Endothelial cell of umbilical vein (primary cell): Measurements from ENCODE around the gene HLA-B. TPM values are rescaled to one million over a fixed set of nuclear protein-coding genes. Genes with fewer than 3 reads are reported as not detected.

ENCODE experiments used
- BruUV-seq: library from RNA; stranded (reverse); fragments of 400-500 nt; replicated peaks from 2 replicates; lab custom pipeline; 2021; lab: Mats Ljungman, UMichigan
- CTCF ChIA-PET: fragments of 300-600, 350-600 bp; sonication (Branson Sonifier 250); formaldehyde crosslinking; loops from one replicate; lab custom pipeline; 2021; ENCODE audit warnings: antibody characterized with exemption, inconsistent platforms; lab: Charles Lee
- POLR2A ChIA-PET: fragments of 300-600, 350-600 bp; sonication (Branson Sonifier 250); formaldehyde crosslinking; loops from one replicate; lab custom pipeline; 2021; ENCODE audit warnings: antibody characterized with exemption, inconsistent platforms; lab: Charles Lee
- DNase-seq: peaks from one replicate; pipeline ENCODE4 v3.0.0-alpha.2; 2011; ENCODE audit warnings: low read depth, low spot score
- FAIRE-seq: peaks from 2 replicates; lab custom pipeline; 2011; peaks lifted over from hg19 to GRCh38; lab: Jason Lieb, UNC
- H2AFZ ChIP-seq: 2 replicates; pipeline ENCODE4 v1.6.0; 2012; ENCODE audit warnings: low read depth, low read length, control low read depth, inconsistent platforms
- H3K27ac ChIP-seq: 2 replicates; pipeline ENCODE4 v1.5.1; 2011; ENCODE audit warnings: low read depth, mild to moderate bottlenecking, control low read depth, low read length, moderate library complexity; ENCODE audit not compliant: insufficient read depth
- H3K27me3 ChIP-seq, 2 experiments: 2 replicates each; pipeline versions ENCODE4 v1.6.0 to v1.6.1; 2011; ENCODE audit warnings: low read length in 2 of 2, mixed read lengths in 1 of 2; ENCODE audit not compliant: control insufficient read depth in 2 of 2, insufficient read depth in 2 of 2
- H3K36me3 ChIP-seq, 2 experiments: 2 replicates in 1 of 2; 3 replicates in 1 of 2; pipeline ENCODE4 v1.5.1; 2011; ENCODE audit warnings: low read length in 2 of 2, mild to moderate bottlenecking in 1 of 2, moderate library complexity in 1 of 2; ENCODE audit not compliant: control insufficient read depth in 2 of 2, insufficient read depth in 2 of 2; ENCODE audit errors: extremely low read depth in 1 of 2
- H3K4me1 ChIP-seq: 3 replicates; pipeline ENCODE4 v1.5.1; 2011; ENCODE audit warnings: mild to moderate bottlenecking, low read length; ENCODE audit not compliant: control insufficient read depth, insufficient read depth; ENCODE audit errors: extremely low read depth
- H3K4me2 ChIP-seq: 2 replicates; pipeline ENCODE4 v1.6.1; 2011; ENCODE audit warnings: low read length, control low read depth, mixed read lengths; ENCODE audit not compliant: insufficient read depth
- H3K4me3 ChIP-seq, 3 experiments: fragments of 200-600 bp in 1 of 3; sonication (generic), shearing (Covaris generic) in 1 of 3; replicated peaks in 1 of 3; 2 replicates each; pipeline ENCODE4 v1.5.1; 2011 to 2016; ENCODE audit warnings: control low read depth in 3 of 3, low read length in 3 of 3, mild to moderate bottlenecking in 2 of 3, inconsistent platforms in 1 of 3, low read depth in 1 of 3, moderate library complexity in 1 of 3; ENCODE audit not compliant: insufficient read depth in 1 of 3
- H3K79me2 ChIP-seq: 2 replicates; pipeline ENCODE4 v1.6.0; 2012; ENCODE audit warnings: low read length, inconsistent platforms; ENCODE audit not compliant: control insufficient read depth, insufficient read depth
- H3K9ac ChIP-seq: replicated peaks from 2 replicates; pipeline ENCODE3; 2011; ENCODE audit warnings: low read length, control low read depth; ENCODE audit not compliant: insufficient read depth; ENCODE audit errors: extremely low read depth
- H3K9me1 ChIP-seq: replicated peaks from 3 replicates; pipeline ENCODE4 v1.6.0; 2011; ENCODE audit warnings: mild to moderate bottlenecking, low read length; ENCODE audit not compliant: control insufficient read depth, insufficient read depth; ENCODE audit errors: extremely low read depth
- H3K9me3 ChIP-seq: replicated peaks from 2 replicates; pipeline ENCODE4 v1.5.1; 2012; ENCODE audit warnings: low read length, inconsistent platforms; ENCODE audit not compliant: control insufficient read depth, insufficient read depth
- H4K20me1 ChIP-seq: replicated peaks from 2 replicates; pipeline ENCODE3; 2011; ENCODE audit warnings: mild to moderate bottlenecking, low read length; ENCODE audit not compliant: control insufficient read depth, insufficient read depth; ENCODE audit errors: extremely low read depth
- EZH2 ChIP-seq: IDR thresholded peaks from 2 replicates; pipeline ENCODE4 v1.6.1; 2012; ENCODE audit warnings: borderline replicate concordance, low read depth, mild to moderate bottlenecking, moderate library complexity, low read length, inconsistent platforms; ENCODE audit not compliant: severe bottlenecking
- FOS ChIP-seq: IDR thresholded peaks from 2 replicates; pipeline ENCODE4 v1.6.1; 2011; ENCODE audit warnings: mild to moderate bottlenecking, low read length, moderate library complexity, borderline replicate concordance; ENCODE audit not compliant: insufficient read depth
- GATA2 ChIP-seq: IDR thresholded peaks from 2 replicates; pipeline ENCODE4 v1.7.0; 2011; ENCODE audit warnings: low read depth, mild to moderate bottlenecking, moderate library complexity, mixed read lengths, low read length; ENCODE audit not compliant: insufficient read length, insufficient read depth
- JUN ChIP-seq: IDR thresholded peaks from 2 replicates; pipeline ENCODE4 v1.6.1; 2011; ENCODE audit warnings: borderline replicate concordance, low read depth; ENCODE audit not compliant: insufficient read length, insufficient read depth
- MYC ChIP-seq: IDR thresholded peaks from one replicate; pipeline ENCODE4 v1.6.1; 2011; ENCODE audit warnings: mild to moderate bottlenecking, low read depth, low read length
- POLR2A ChIP-seq: IDR thresholded peaks from 2 replicates; pipeline ENCODE4 v1.6.1; 2012; ENCODE audit warnings: low read depth, mild to moderate bottlenecking, control low read depth, low read length
- POLR2AphosphoS5 ChIP-seq: IDR thresholded peaks from 2 replicates; pipeline ENCODE4 v1.6.1; 2012; ENCODE audit warnings: low read depth, mild to moderate bottlenecking, control low read depth, low read length, moderate library complexity; ENCODE audit not compliant: insufficient read depth
- dilution Hi-C: fragments of 300-500 bp; cut with MboI; formaldehyde crosslinking; loops from one replicate; pipeline ENCODE4 v1.15.0; 2019; ENCODE audit warnings: low sequenced_read_pairs; ENCODE audit not compliant: extremely low pct_ligation_motif_present
- intact Hi-C: fragments of 100-400 bp; cut with micrococcal nuclease; formaldehyde crosslinking; loops from one replicate; pipeline ENCODE4 v1.10.0; 2022
- polyA plus RNA-seq, 4 experiments: library from polyadenylated mRNA; depleted of rRNA in 3 of 4; stranded (reverse) in 3 of 4; unstranded in 1 of 4; fragments of >200 nt; gene quantifications; 2 replicates each; pipeline versions ENCODE4 v1.2.1 to v1.2.3, GENCODE V29; 2011 to 2012; ENCODE audit warnings: missing spikeins in 1 of 4
- total RNA-seq: library from RNA; stranded (reverse); gene quantifications from 2 replicates; pipeline ENCODE4 v1.2.3, GENCODE V29; 2021
- TF ChIP-seq, protein P1 (sequence below): IDR thresholded peaks from 2 replicates; pipeline ENCODE4 v1.6.1; 2011; ENCODE audit not compliant: insufficient read depth, insufficient read length
- TF ChIP-seq, protein P2 (sequence below), 2 donors: IDR thresholded peaks; 1 replicate in 1 of 2; 2 replicates in 1 of 2; pipeline ENCODE4 v1.5.1; 2011; ENCODE audit warnings: low read length in 2 of 2, mild to moderate bottlenecking in 2 of 2, moderate library complexity in 2 of 2, control low read depth in 1 of 2, inconsistent platforms in 1 of 2, low read depth in 1 of 2; ENCODE audit not compliant: insufficient read depth in 1 of 2; ENCODE audit errors: extremely low read depth in 1 of 2

The HLA-B gene
- total and polyA plus RNA-seq, 2 donors (not counting 3 experiments of a cell fraction or from before 2014, with no cell fraction given), result 119 to 126 TPM

DNA sequence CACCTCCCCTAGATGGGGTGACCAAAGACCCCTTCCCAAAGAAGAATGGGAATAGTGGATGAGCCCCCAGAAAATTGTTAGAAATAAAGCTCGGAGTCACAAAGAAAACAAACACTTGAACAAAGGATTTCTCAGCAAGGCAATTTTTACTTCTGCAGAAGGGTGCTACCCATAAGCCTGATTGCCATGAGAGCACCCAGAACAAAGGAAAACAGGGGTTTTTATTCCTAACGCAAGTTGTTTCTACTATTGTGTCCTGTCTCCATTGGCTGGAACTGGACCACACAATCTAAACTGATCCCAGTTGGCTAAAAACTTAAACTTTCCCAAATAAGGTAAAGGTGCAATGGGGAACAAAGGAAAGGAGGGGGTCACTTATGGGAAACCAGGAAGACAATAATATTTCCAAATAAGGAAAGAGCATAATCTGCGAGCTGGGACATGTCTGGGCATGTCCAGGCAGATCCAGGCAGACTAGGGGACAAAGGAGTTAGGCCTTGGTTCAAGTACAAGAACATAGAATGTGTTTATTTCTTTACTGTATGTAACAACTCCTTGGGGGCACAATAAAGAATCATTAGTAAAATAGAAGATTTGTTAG, 20.0 kb downstream of the HLA-B start:
- Histone ChIP-seq H3K4me3 (no peak overlapping the region), H3K9me1 (no peaks in the 10 kb centered on the region), H3K36me3 (no peaks in the 10 kb centered on the region), H3K4me1 (no peaks in the 10 kb centered on the region), H3K4me2 (no peak overlapping the region), H3K27ac (no peak overlapping the region), H4K20me1 (no peaks in the 10 kb centered on the region), H3K27me3 (peaks cover 4 to 10% of the 10 kb centered on the region in 2 experiments), H3K79me2 (no peaks in the 10 kb centered on the region), H3K9ac (no peak overlapping the region), H3K9me3 (no peaks in the 10 kb centered on the region), H2AFZ (no peak overlapping the region)
- ChIA-PET POLR2A (no interaction called here), CTCF (no interaction called here)
- intact Hi-C loops, result no loop called here
- TF ChIP-seq POLR2A, result no peak
- TF ChIP-seq GATA2, result no peak
- no peak for TF ChIP-seq FOS
- TF ChIP-seq, protein P1, sequence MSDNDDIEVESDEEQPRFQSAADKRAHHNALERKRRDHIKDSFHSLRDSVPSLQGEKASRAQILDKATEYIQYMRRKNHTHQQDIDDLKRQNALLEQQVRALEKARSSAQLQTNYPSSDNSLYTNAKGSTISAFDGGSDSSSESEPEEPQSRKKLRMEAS, result no peak
- no peak for TF ChIP-seq EZH2
- TF ChIP-seq MYC, result no peak
- no peak for TF ChIP-seq JUN
- TF ChIP-seq POLR2AphosphoS5, result no peak
- TF ChIP-seq, protein P2, sequence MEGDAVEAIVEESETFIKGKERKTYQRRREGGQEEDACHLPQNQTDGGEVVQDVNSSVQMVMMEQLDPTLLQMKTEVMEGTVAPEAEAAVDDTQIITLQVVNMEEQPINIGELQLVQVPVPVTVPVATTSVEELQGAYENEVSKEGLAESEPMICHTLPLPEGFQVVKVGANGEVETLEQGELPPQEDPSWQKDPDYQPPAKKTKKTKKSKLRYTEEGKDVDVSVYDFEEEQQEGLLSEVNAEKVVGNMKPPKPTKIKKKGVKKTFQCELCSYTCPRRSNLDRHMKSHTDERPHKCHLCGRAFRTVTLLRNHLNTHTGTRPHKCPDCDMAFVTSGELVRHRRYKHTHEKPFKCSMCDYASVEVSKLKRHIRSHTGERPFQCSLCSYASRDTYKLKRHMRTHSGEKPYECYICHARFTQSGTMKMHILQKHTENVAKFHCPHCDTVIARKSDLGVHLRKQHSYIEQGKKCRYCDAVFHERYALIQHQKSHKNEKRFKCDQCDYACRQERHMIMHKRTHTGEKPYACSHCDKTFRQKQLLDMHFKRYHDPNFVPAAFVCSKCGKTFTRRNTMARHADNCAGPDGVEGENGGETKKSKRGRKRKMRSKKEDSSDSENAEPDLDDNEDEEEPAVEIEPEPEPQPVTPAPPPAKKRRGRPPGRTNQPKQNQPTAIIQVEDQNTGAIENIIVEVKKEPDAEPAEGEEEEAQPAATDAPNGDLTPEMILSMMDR (IDR thresholded peaks at IDR 0.05; ENCODE audit: extremely low read depth in 1 of 2, insufficient read depth in 1 of 2, low read depth in 1 of 2, low read length in 2 of 2), result no peak
- FAIRE-seq (no peak), DNase-seq (peak; percentile 20)
- no TSS peak for BruUV-seq
- dilution Hi-C loops, result no loop called here
